H1 (cell line): ENCODE data around the gene MEIS2. TPM values are rescaled to one million over a fixed set of nuclear protein-coding genes. Genes with fewer than 3 reads are reported as not detected.

Source experiments
- CTCF ChIA-PET: fragments of 300-600 bp; sonication (Branson Sonifier 250); formaldehyde crosslinking; loops from one replicate; lab custom pipeline; 2021; ENCODE audit not compliant: partially characterized antibody; lab: Charles Lee
- POLR2A ChIA-PET: fragments of 300-600 bp; sonication (Branson Sonifier 250); formaldehyde crosslinking; loops from one replicate; lab custom pipeline; 2021; ENCODE audit warnings: inconsistent platforms; ENCODE audit not compliant: partially characterized antibody; lab: Charles Lee
- DNase-seq, 2 experiments: peaks; one replicate each; pipeline versions ENCODE4 v3.0.0 to v3.0.0-alpha.2; 2010 to 2022; ENCODE audit warnings: low spot score in 2 of 2, low read depth in 1 of 2, mixed read lengths in 1 of 2
- FAIRE-seq: peaks from 2 replicates; lab custom pipeline; 2011; peaks lifted over from hg19 to GRCh38; lab: Jason Lieb, UNC
- H2AFZ ChIP-seq: 2 replicates; pipeline ENCODE4 v1.8.1; 2012; ENCODE audit warnings: low read length, inconsistent platforms
- H2AK5ac ChIP-seq: 2 replicates; pipeline ENCODE4 v1.6.1; 2013; ENCODE audit warnings: low read depth, low read length
- H2BK120ac ChIP-seq: replicated peaks from 2 replicates; pipeline ENCODE3; 2013; ENCODE audit warnings: low read depth, low read length, inconsistent platforms
- H2BK12ac ChIP-seq: 2 replicates; pipeline ENCODE4 v1.6.1; 2013; ENCODE audit warnings: low read depth, low read length
- H2BK15ac ChIP-seq: 2 replicates; pipeline ENCODE4 v1.6.1; 2013; ENCODE audit warnings: low read length
- H2BK20ac ChIP-seq: 2 replicates; pipeline ENCODE4 v1.6.1; 2013; ENCODE audit warnings: low read length
- H2BK5ac ChIP-seq: 2 replicates; pipeline ENCODE4 v1.6.1; 2013; ENCODE audit warnings: low read depth, low read length
- H3K14ac ChIP-seq: 2 replicates; pipeline ENCODE4 v1.6.1; 2013; ENCODE audit warnings: inconsistent platforms; ENCODE audit not compliant: insufficient read length
- H3K18ac ChIP-seq: 2 replicates; pipeline ENCODE4 v1.6.1; 2013; ENCODE audit warnings: low read length; ENCODE audit errors: extremely low read depth
- H3K23ac ChIP-seq: 2 replicates; pipeline ENCODE4 v1.6.1; 2013; ENCODE audit warnings: inconsistent platforms; ENCODE audit not compliant: insufficient read length
- H3K23me2 ChIP-seq: 2 replicates; pipeline ENCODE4 v1.6.1; 2013; ENCODE audit warnings: low read depth, low read length
- H3K27ac ChIP-seq: 2 replicates; pipeline ENCODE4 v1.6.1; 2011; ENCODE audit warnings: low read depth, low read length, inconsistent platforms
- H3K27me3 ChIP-seq, 4 experiments: replicated peaks in 1 of 4; 1 replicate in 1 of 4; 2 replicates in 3 of 4; pipeline versions ENCODE4 v1.6.1 to v1.8.1; 2011 to 2013; ENCODE audit warnings: low read length in 3 of 4, mild to moderate bottlenecking in 3 of 4, inconsistent platforms in 2 of 4, mixed read lengths in 2 of 4, moderate library complexity in 1 of 4; ENCODE audit not compliant: control insufficient read depth in 3 of 4, insufficient read depth in 3 of 4; ENCODE audit errors: extremely low read depth in 1 of 4
- H3K36me3 ChIP-seq, 4 experiments: 2 replicates each; pipeline versions ENCODE4 v1.6.1 to v1.8.1; 2011 to 2013; ENCODE audit warnings: mild to moderate bottlenecking in 4 of 4, low read length in 3 of 4, moderate library complexity in 2 of 4, control low read depth in 1 of 4, inconsistent platforms in 1 of 4; ENCODE audit not compliant: insufficient read depth in 4 of 4, control insufficient read depth in 2 of 4
- H3K4ac ChIP-seq: replicated peaks from 2 replicates; pipeline ENCODE3; 2013; ENCODE audit warnings: low read length, low read depth, mixed read lengths, inconsistent platforms; ENCODE audit not compliant: insufficient read length
- H3K4me1 ChIP-seq, 4 experiments: replicated peaks in 1 of 4; 1 replicate in 1 of 4; 2 replicates in 3 of 4; pipeline versions ENCODE4 v1.6.1 to v1.8.1; 2011 to 2013; ENCODE audit warnings: low read length in 3 of 4, inconsistent platforms in 2 of 4, mixed read lengths in 1 of 4; ENCODE audit not compliant: insufficient read depth in 4 of 4, control insufficient read depth in 3 of 4
- H3K4me2 ChIP-seq, 2 experiments: 2 replicates each; pipeline versions ENCODE4 v1.6.1 to v1.8.1; 2011 to 2013; ENCODE audit warnings: low read depth in 2 of 2, low read length in 2 of 2, control low read depth in 1 of 2, inconsistent platforms in 1 of 2, mild to moderate bottlenecking in 1 of 2; ENCODE audit not compliant: insufficient read depth in 1 of 2
- H3K4me3 ChIP-seq, 4 experiments: fragments of 200-600, 300-600 bp in 1 of 4; sonication (generic), shearing (Covaris generic), sonication (Bioruptor Twin) in 1 of 4; 2 replicates each; pipeline versions ENCODE4 v1.5.1 to v1.8.1; 2011 to 2016; ENCODE audit warnings: low read length in 4 of 4, low read depth in 3 of 4, control low read depth in 2 of 4, inconsistent platforms in 2 of 4, mild to moderate bottlenecking in 2 of 4, mixed read lengths in 1 of 4, moderate library complexity in 1 of 4; ENCODE audit not compliant: insufficient read depth in 2 of 4; ENCODE audit errors: extremely low read depth in 1 of 4
- H3K56ac ChIP-seq: replicated peaks from 2 replicates; pipeline ENCODE3; 2013; ENCODE audit warnings: low read depth, mild to moderate bottlenecking, mixed read lengths, low read length, inconsistent platforms; ENCODE audit not compliant: insufficient read length
- H3K79me1 ChIP-seq: 2 replicates; pipeline ENCODE4 v1.6.1; 2013; ENCODE audit warnings: low read depth, low read length, control low read depth
- H3K79me2 ChIP-seq, 2 experiments: 2 replicates each; pipeline versions ENCODE4 v1.6.1 to v1.8.1; 2012 to 2013; ENCODE audit warnings: low read length in 2 of 2, mild to moderate bottlenecking in 2 of 2, inconsistent platforms in 1 of 2; ENCODE audit not compliant: insufficient read depth in 2 of 2, control insufficient read depth in 1 of 2
- H3K9ac ChIP-seq, 4 experiments: replicated peaks in 1 of 4; 1 replicate in 1 of 4; 2 replicates in 3 of 4; pipeline versions ENCODE4 v1.6.1 to v1.8.1; 2011 to 2013; ENCODE audit warnings: low read depth in 3 of 4, low read length in 3 of 4, control low read depth in 2 of 4, mild to moderate bottlenecking in 2 of 4, moderate library complexity in 2 of 4, inconsistent platforms in 1 of 4; ENCODE audit errors: extremely low read depth in 1 of 4
- H3K9me3 ChIP-seq, 2 experiments: 2 replicates each; pipeline versions ENCODE4 v1.6.1 to v1.8.1; 2012 to 2013; ENCODE audit warnings: mild to moderate bottlenecking in 2 of 2, moderate library complexity in 2 of 2, control low read depth in 1 of 2, inconsistent platforms in 1 of 2, low read depth in 1 of 2, low read length in 1 of 2, mixed read lengths in 1 of 2; ENCODE audit not compliant: insufficient read depth in 2 of 2
- H4K20me1 ChIP-seq, 2 experiments: replicated peaks in 1 of 2; 2 replicates each; pipeline versions ENCODE3 to v1.8.1; 2011 to 2013; ENCODE audit warnings: inconsistent platforms in 2 of 2, low read length in 2 of 2, mild to moderate bottlenecking in 1 of 2; ENCODE audit not compliant: insufficient read depth in 2 of 2, control insufficient read depth in 1 of 2
- H4K5ac ChIP-seq: 2 replicates; pipeline ENCODE4 v1.6.1; 2013; ENCODE audit warnings: low read length, low read depth, mixed read lengths, inconsistent platforms; ENCODE audit not compliant: insufficient read length
- H4K8ac ChIP-seq: 2 replicates; pipeline ENCODE4 v1.8.0; 2013; ENCODE audit warnings: mild to moderate bottlenecking, moderate library complexity, low read length, inconsistent platforms; ENCODE audit not compliant: insufficient read depth; ENCODE audit errors: extremely low read depth
- H4K91ac ChIP-seq: replicated peaks from 2 replicates; pipeline ENCODE3; 2013; ENCODE audit warnings: low read length, mixed read lengths, inconsistent platforms; ENCODE audit not compliant: insufficient read length
- WGBS, 2 experiments: shearing (Covaris generic) in 1 of 2; methylation state at CpG; one replicate each; pipeline versions ENCODE4 v1.1.6 to v1.1.7; 2013 to 2015; ENCODE audit warnings: low lambda C conversion rate in 2 of 2, mixed read lengths in 2 of 2, inconsistent platforms in 1 of 2, low coverage in 1 of 2, missing lambda C conversion rate in 1 of 2; ENCODE audit not compliant: insufficient replicate concordance in 2 of 2, insufficient coverage in 1 of 2, insufficient read length in 1 of 2; ENCODE audit errors: extremely low coverage in 1 of 2, missing lambda C conversion rate in 1 of 2; 5-methylcytosine and 5-hydroxymethylcytosine counted together
- polyA plus RNA-seq, 7 experiments: library from polyadenylated mRNA; depleted of rRNA in 3 of 7; stranded (reverse) in 5 of 7; unstranded in 2 of 7; fragments of >200 nt in 5 of 7; fragments of 200-250 nt in 2 of 7; gene quantifications; 1 replicate in 5 of 7; 2 replicates in 1 of 7; 4 replicates in 1 of 7; pipeline versions ENCODE4 v1.2.1 to v1.2.3, GENCODE V29; 2011 to 2013; ENCODE audit warnings: missing spikeins in 2 of 7, mixed read lengths in 2 of 7
- total RNA-seq: library from RNA; stranded (reverse); fragmentation: NEBNext Ultra II Directional; extraction: Animal tissue kit (Norgen Biotek cat#: 25700); gene quantifications from 2 replicates; pipeline ENCODE4 v1.2.1, GENCODE V29; 2021

MEIS2 gene
- total and polyA plus RNA-seq, 2 of the 8 experiments (the other 6 are each of a cell fraction or from before 2014, with no cell fraction given), result 0.22 to 1.2 TPM

DNA sequence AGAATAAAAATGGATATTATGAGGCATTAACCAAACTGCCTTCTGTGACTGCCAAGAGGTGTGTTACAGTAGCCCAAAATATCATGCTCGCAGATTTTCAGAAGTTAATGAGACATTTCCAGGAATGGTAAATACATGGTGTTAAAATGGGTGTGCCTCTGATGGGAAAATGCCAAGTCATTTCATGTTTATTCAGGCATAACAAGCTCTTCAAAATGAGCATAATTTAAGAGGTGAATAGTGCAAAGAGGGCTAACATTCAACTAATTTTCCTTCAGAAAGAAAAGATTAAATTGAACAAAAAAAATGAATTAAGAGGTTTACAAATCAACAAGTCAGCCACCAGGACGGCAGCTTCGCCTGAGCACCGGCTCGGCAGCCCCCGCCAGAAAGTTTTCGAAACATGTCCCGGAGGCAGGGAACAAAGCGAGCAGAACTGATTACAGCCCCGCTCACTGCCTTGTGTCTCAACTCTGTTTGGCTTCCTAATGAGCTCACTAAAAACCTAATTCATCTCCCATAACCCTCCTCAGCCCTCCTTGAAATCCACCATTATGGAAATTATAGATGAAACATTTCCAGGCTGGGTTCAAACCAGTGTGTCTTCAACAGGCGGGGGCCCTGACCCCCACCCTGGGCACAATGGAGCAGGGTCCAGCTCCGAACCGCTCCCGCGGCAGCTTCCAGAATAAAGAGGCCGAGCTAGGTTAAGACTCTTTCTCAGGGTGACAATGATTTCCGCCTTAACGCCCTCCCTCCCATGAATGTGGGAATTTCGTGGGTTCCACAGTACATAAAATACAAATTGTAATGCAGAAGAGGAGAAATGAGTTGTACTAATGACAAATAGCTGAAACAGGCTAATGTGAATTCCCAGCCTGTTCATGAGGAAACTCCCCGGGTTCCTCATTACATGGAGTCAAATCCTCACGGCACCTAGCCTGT, 43.9 kb downstream of the MEIS2 start:
- Histone ChIP-seq H4K20me1 (no peaks in the 10 kb centered on the region), H3K56ac (no peak overlapping the region), H2BK20ac (no peak overlapping the region), H3K14ac (no peak overlapping the region), H3K79me2 (no peaks in the 10 kb centered on the region), H2BK12ac (no peak overlapping the region), H3K4me1 (peaks cover 0 to 6% (median 4%) of the 10 kb centered on the region in 4 experiments; a peak in 2 of 7 replicates), H2BK5ac (no peak overlapping the region), H3K4me2 (no peak overlapping the region), H4K91ac (no peak overlapping the region), H4K5ac (no peak overlapping the region), H3K18ac (no peak overlapping the region), H3K4ac (no peak overlapping the region), H2AK5ac (no peak overlapping the region), H3K4me3 (no peak overlapping the region), H2BK120ac (no peak overlapping the region), H2AFZ (no peak overlapping the region), H3K23me2 (no peaks in the 10 kb centered on the region), H3K23ac (no peak overlapping the region), H3K79me1 (no peaks in the 10 kb centered on the region), H3K36me3 (no peaks in the 10 kb centered on the region), H2BK15ac (no peak overlapping the region), H3K27ac (no peak overlapping the region), H3K9ac (no peak overlapping the region), H3K9me3 (no peaks in the 10 kb centered on the region), H3K27me3 (no peaks in the 10 kb centered on the region; a peak in 1 of 7 replicates), H4K8ac (no peak overlapping the region)
- DNase-seq (no peak), FAIRE-seq (no peak)
- 90% methylated on average over 21 of the region's 21 CpGs; no CpG with 5 or more reads in 1 of the 2 experiments for WGBS, 2 experiments
- ChIA-PET CTCF (interaction anchor here (0.6 to 1.8 kb wide), 9 partner anchors 9 to 176 kb away, joined by 3 to 7 read pairs (median 4); no protein-coding TSS in a partner anchor), POLR2A (interaction anchor here (1.1 kb wide), 1 partner anchor 10 kb away, joined by 3 read pairs; no protein-coding TSS in a partner anchor)
